ENCODE data around the gene DENND1B.

DENND1B gene

GRCh38 chr1:197680311-197680710, 95.0 kb downstream of the DENND1B start:
- no peak for TF ChIP-seq CTCF (IDR thresholded peaks at IDR 0.05; ENCODE audit: insufficient read depth, low read depth, low read length, missing control alignments)
- no peak for DNase-seq (ENCODE audit: low read depth)
- no peak overlapping the region for H3K4me3 ChIP-seq (ENCODE audit: low read length)

GRCh38 chr1:197677752-197678295, 97.5 kb downstream of the DENND1B start:
- no peak for DNase-seq (ENCODE audit: low read depth)
- no peak overlapping the region for H3K4me3 ChIP-seq (ENCODE audit: low read length)
- TF ChIP-seq CTCF (IDR thresholded peaks at IDR 0.05; ENCODE audit: insufficient read depth, low read depth, low read length, missing control alignments), result no peak

- no peak overlapping the region for H3K4me3 ChIP-seq (ENCODE audit: low read length)
- no peak for DNase-seq (ENCODE audit: low read depth)
- TF ChIP-seq CTCF (IDR thresholded peaks at IDR 0.05; ENCODE audit: insufficient read depth, low read depth, low read length, missing control alignments), result no peak
Observed at GRCh38 chr1:197677313-197677712, 98.0 kb downstream of the DENND1B start.

GRCh38 chr1:197675583-197676208, 99.6 kb downstream of the DENND1B start:
- peak; percentile 45 for DNase-seq (ENCODE audit: low read depth)
- H3K4me3 ChIP-seq (ENCODE audit: low read length), result no peak overlapping the region
- no peak for TF ChIP-seq CTCF (IDR thresholded peaks at IDR 0.05; ENCODE audit: insufficient read depth, low read depth, low read length, missing control alignments)

DNA sequence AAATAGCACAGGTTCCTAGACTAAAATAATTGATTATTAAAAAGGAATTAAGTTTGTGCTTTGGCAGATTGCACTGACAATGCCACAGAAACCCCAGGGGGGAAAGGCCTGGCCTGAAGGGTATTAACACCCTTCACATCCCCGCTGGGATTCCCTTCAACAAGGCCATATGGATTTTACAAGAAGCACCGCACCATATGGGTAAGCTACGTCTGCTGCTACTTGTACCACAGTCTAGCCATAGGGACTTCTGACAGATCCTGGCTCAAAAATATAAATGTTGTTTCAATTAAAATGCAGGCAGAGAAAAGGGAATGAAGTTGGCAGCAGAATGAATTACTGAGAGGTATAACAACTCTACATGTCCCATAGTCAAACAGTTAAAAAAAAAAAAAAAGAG, 101.0 kb downstream of the DENND1B start:
- no peak for TF ChIP-seq CTCF (IDR thresholded peaks at IDR 0.05; ENCODE audit: insufficient read depth, low read depth, low read length, missing control alignments)
- H3K4me3 ChIP-seq (ENCODE audit: low read length), result no peak overlapping the region
- no peak for DNase-seq (ENCODE audit: low read depth)

DNA sequence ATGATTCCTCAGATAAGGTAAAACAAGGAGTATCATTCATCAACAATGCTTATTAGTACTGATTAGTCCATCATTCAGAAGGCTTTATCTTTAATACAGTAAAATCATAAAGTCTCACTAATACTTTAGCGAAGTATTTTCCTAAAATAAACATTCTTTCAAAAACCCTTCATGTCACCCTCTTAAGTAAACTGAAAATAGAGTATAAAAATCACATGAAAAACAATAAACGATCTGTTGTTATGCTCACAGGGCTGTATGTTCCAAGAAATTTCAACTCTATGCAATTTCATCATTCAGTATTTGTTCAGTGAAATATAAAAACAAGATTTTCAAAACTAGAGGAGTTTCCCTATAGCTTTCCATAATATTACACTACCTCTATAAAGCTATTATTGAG, 102.0 kb downstream of the DENND1B start:
- H3K4me3 ChIP-seq (ENCODE audit: low read length), result no peak overlapping the region
- no peak for DNase-seq (ENCODE audit: low read depth)
- no peak for TF ChIP-seq CTCF (IDR thresholded peaks at IDR 0.05; ENCODE audit: insufficient read depth, low read depth, low read length, missing control alignments)

DNA sequence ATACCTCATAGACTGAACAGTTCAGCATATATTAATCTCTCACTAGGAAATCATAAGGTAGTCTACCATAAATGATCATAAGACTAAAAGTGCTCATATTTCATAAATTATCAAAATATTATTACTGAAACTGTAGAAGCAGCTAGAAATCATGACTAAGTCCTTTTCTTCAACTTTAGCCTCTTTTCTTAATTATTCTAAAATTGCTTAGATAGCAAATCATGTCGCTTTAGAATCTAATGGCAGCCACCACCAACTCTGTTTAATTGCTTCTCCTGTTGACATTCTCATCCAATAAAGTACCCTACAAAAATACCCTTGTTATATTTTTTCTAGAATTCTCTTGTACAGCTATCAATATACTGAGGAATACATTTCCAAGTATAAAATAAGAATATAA, 102.9 kb downstream of the DENND1B start:
- DNase-seq (ENCODE audit: low read depth), result no peak
- TF ChIP-seq CTCF (IDR thresholded peaks at IDR 0.05; ENCODE audit: insufficient read depth, low read depth, low read length, missing control alignments), result no peak

More for the DNA sequence above, 102.9 kb downstream of the DENND1B start:
- no peak overlapping the region for H3K4me3 ChIP-seq (ENCODE audit: low read length)
